MM.1S (cell line): Measurements from ENCODE around the gene ARHGAP26.

ENCODE experiments used
- DNase-seq: peaks from one replicate; pipeline ENCODE4 v3.0.0-alpha.2; 2015
- H2AFZ ChIP-seq: fragments of 300-600 bp; sonication (generic); 2 replicates; pipeline ENCODE4 v1.6.0; 2016; ENCODE audit warnings: antibody characterized with exemption, low read length
- H3F3A ChIP-seq: fragments of 300-600 bp; sonication (generic); 2 replicates; pipeline ENCODE4 v1.6.1; 2016; ENCODE audit warnings: mild to moderate bottlenecking, antibody characterized with exemption, low read length, moderate library complexity, mixed read lengths; ENCODE audit not compliant: insufficient read depth
- H3K27ac ChIP-seq: fragments of 300-600 bp; sonication (generic); 2 replicates; pipeline ENCODE4 v1.5.1; 2016; ENCODE audit warnings: mild to moderate bottlenecking, low read length
- H3K27me3 ChIP-seq: fragments of 300-600 bp; sonication (generic); replicated peaks from 2 replicates; pipeline ENCODE4 v1.6.0; 2016; ENCODE audit warnings: low read length; ENCODE audit not compliant: insufficient read depth
- H3K36me3 ChIP-seq: fragments of 300-600 bp; sonication (generic); replicated peaks from 2 replicates; pipeline ENCODE4 v1.6.1; 2016; ENCODE audit warnings: mild to moderate bottlenecking, low read length, mixed read lengths; ENCODE audit not compliant: insufficient read depth
- H3K4me1 ChIP-seq: fragments of 300-600 bp; sonication (generic); 2 replicates; pipeline ENCODE4 v1.6.1; 2016; ENCODE audit warnings: low read length, mixed read lengths
- H3K4me2 ChIP-seq: fragments of 300-600 bp; sonication (generic); 2 replicates; pipeline ENCODE4 v1.6.0; 2016; ENCODE audit warnings: low read depth, low read length
- H3K4me3 ChIP-seq: fragments of 300-600 bp; sonication (generic); 2 replicates; pipeline ENCODE4 v1.5.1; 2016; ENCODE audit warnings: low read length, mixed read lengths
- H3K79me2 ChIP-seq: fragments of 300-600 bp; sonication (generic); 2 replicates; pipeline ENCODE4 v1.6.1; 2016; ENCODE audit warnings: mixed run types, low read length, mixed read lengths
- H3K9ac ChIP-seq: fragments of 300-600 bp; sonication (generic); 2 replicates; pipeline ENCODE4 v1.6.1; 2016; ENCODE audit warnings: low read length, mixed read lengths
- H3K9me2 ChIP-seq: fragments of 300-600 bp; sonication (generic); replicated peaks from 2 replicates; pipeline ENCODE4 v1.6.1; 2016; ENCODE audit warnings: mild to moderate bottlenecking, low read length, mixed read lengths; ENCODE audit not compliant: insufficient read depth
- H3K9me3 ChIP-seq: fragments of 300-600 bp; sonication (generic); replicated peaks from 2 replicates; pipeline ENCODE4 v1.6.1; 2016; ENCODE audit warnings: mild to moderate bottlenecking, low read length, mixed read lengths; ENCODE audit not compliant: insufficient read depth
- H4K20me1 ChIP-seq: fragments of 300-600 bp; sonication (generic); 2 replicates; pipeline ENCODE4 v1.6.1; 2016; ENCODE audit warnings: mild to moderate bottlenecking, low read length, moderate library complexity, mixed read lengths; ENCODE audit not compliant: insufficient read depth
- EZH2 ChIP-seq: fragments of 300-600 bp; sonication (generic); optimal IDR thresholded peaks from 2 replicates; pipeline ENCODE3; 2017; ENCODE audit warnings: low read depth, mild to moderate bottlenecking, antibody characterized with exemption, low read length, mixed read lengths
- EZH2phosphoT487 ChIP-seq: fragments of 300-600 bp; sonication (generic); IDR thresholded peaks from 2 replicates; pipeline ENCODE4 v1.6.1; 2018; ENCODE audit warnings: antibody characterized with exemption, low read length
- TF ChIP-seq, protein P1 (sequence below): fragments of 300-600 bp; sonication (generic); IDR thresholded peaks from 2 replicates; pipeline ENCODE4 v1.5.1; 2016; ENCODE audit warnings: antibody characterized with exemption, low read length, mixed read lengths

The ARHGAP26 gene

DNA sequence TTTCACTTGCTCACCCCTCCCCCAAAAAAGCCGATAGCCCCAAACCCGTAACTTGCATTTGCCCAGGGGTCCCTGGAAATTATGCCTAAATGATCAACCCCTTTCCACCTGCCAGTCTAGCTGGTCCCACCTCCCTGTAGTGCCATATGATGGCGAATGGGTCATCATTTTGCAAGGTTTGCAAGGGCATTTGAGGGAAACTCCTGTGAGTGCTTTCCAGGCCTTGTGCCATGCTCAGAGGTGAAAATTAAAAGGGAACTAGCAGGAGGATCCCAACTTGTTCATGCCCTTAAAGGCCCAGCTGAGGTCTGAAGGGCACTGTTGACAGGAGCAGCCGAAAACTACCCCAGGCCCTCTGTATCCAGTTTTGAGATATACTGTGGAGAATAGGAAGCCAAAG lies 440.4 kb downstream of the ARHGAP26 start:
- Histone ChIP-seq H3K27me3 (no peaks in the 10 kb centered on the region), H3K9me2 (no peaks in the 10 kb centered on the region), H3K4me3 (no peak overlapping the region), H3F3A (peaks cover 14% of the 10 kb centered on the region), H3K4me2 (no peak overlapping the region), H3K4me1 (peaks cover 20% of the 10 kb centered on the region), H3K36me3 (no peaks in the 10 kb centered on the region), H2AFZ (no peak overlapping the region), H3K9ac (no peak overlapping the region), H3K79me2 (no peaks in the 10 kb centered on the region), H4K20me1 (no peaks in the 10 kb centered on the region), H3K9me3 (no peaks in the 10 kb centered on the region), H3K27ac (no peak overlapping the region)
- TF ChIP-seq, protein P1, sequence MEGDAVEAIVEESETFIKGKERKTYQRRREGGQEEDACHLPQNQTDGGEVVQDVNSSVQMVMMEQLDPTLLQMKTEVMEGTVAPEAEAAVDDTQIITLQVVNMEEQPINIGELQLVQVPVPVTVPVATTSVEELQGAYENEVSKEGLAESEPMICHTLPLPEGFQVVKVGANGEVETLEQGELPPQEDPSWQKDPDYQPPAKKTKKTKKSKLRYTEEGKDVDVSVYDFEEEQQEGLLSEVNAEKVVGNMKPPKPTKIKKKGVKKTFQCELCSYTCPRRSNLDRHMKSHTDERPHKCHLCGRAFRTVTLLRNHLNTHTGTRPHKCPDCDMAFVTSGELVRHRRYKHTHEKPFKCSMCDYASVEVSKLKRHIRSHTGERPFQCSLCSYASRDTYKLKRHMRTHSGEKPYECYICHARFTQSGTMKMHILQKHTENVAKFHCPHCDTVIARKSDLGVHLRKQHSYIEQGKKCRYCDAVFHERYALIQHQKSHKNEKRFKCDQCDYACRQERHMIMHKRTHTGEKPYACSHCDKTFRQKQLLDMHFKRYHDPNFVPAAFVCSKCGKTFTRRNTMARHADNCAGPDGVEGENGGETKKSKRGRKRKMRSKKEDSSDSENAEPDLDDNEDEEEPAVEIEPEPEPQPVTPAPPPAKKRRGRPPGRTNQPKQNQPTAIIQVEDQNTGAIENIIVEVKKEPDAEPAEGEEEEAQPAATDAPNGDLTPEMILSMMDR = no peak
- no peak for TF ChIP-seq EZH2
- TF ChIP-seq EZH2phosphoT487 = no peak
- DNase-seq = no peak

DNA sequence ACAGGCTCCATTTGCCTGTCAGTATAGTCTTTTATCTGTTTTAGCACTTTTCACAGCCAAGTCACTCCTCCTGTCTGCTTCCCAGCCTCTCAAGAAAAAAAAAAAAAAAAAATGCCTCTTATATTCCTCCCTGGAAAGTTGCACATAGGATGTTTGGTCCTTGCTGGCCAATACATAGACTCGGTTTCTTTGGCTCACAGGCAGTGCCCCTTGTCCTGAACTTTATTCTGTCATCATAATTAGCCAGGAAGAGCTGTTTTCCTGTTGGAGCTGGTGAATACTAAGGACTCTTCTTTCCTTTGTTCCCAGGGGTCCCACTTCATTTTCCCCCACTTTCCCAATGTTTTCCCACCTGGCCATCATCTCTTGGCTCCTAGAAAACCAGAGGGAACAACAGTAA lies 442.1 kb downstream of the ARHGAP26 start:
- no peak for DNase-seq
- Histone ChIP-seq H4K20me1 (no peaks in the 10 kb centered on the region), H3K9me2 (no peaks in the 10 kb centered on the region), H3K4me2 (no peak overlapping the region), H2AFZ (no peak overlapping the region), H3K4me1 (peaks cover 20% of the 10 kb centered on the region), H3K79me2 (no peaks in the 10 kb centered on the region), H3K27me3 (no peaks in the 10 kb centered on the region), H3K9me3 (no peaks in the 10 kb centered on the region), H3F3A (peaks cover 14% of the 10 kb centered on the region), H3K36me3 (no peaks in the 10 kb centered on the region), H3K4me3 (no peak overlapping the region), H3K27ac (no peak overlapping the region), H3K9ac (no peak overlapping the region)
- TF ChIP-seq EZH2phosphoT487 = no peak
- TF ChIP-seq, protein P1 = no peak
- no peak for TF ChIP-seq EZH2

DNA sequence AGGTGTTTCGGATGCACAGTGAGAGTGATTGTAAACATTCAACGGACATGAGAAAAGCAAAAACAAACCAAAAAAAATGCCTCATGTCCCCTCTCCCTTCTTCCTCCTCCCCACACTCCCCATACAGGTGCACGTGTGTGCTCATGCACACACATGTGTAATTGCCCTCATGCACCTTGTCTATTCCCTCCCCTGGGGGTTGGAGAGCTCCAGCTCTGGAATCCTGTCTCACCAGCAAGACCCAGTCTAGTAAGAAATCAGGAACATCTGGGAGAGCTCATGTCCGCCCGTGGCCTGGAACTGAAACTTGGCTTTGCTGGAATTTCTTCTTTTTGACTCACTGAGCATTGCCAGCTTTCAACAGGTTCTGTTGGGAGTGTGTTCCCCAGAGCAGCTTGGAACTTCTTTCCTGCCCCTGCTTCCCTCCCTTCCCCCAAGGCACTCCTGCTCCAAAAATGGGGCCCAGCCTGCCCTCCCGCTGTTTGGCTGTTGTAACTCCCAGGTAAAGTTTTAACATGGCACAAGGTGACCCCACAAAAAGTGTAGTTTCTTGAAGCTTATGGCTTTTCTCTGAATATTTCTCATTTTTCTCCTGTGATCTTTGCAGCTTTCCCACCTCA lies 443.2 kb downstream of the ARHGAP26 start:
- Histone ChIP-seq H3K9ac (peak overlapping the region; percentile 57), H3K27ac (peak overlapping the region; percentile 77), H3K4me3 (peak overlapping the region; percentile 26), H3K79me2 (no peaks in the 10 kb centered on the region), H3F3A (peaks cover 14% of the 10 kb centered on the region), H3K4me2 (peak overlapping the region; percentile 60), H2AFZ (peak overlapping the region; percentile 79), H3K9me3 (no peaks in the 10 kb centered on the region), H3K9me2 (no peaks in the 10 kb centered on the region), H3K27me3 (no peaks in the 10 kb centered on the region), H4K20me1 (no peaks in the 10 kb centered on the region), H3K4me1 (peaks cover 21% of the 10 kb centered on the region), H3K36me3 (no peaks in the 10 kb centered on the region)
- DNase-seq = no peak
- TF ChIP-seq, protein P1 = no peak
- TF ChIP-seq EZH2 (no peak), EZH2phosphoT487 (no peak)
